ENCODE measurements around the gene DCLK1.

- TF ChIP-seq POLR2A (IDR thresholded peaks at IDR 0.05) = no peak
- TF ChIP-seq, protein P1, sequence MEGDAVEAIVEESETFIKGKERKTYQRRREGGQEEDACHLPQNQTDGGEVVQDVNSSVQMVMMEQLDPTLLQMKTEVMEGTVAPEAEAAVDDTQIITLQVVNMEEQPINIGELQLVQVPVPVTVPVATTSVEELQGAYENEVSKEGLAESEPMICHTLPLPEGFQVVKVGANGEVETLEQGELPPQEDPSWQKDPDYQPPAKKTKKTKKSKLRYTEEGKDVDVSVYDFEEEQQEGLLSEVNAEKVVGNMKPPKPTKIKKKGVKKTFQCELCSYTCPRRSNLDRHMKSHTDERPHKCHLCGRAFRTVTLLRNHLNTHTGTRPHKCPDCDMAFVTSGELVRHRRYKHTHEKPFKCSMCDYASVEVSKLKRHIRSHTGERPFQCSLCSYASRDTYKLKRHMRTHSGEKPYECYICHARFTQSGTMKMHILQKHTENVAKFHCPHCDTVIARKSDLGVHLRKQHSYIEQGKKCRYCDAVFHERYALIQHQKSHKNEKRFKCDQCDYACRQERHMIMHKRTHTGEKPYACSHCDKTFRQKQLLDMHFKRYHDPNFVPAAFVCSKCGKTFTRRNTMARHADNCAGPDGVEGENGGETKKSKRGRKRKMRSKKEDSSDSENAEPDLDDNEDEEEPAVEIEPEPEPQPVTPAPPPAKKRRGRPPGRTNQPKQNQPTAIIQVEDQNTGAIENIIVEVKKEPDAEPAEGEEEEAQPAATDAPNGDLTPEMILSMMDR (IDR thresholded peaks at IDR 0.05) = no peak
- TF ChIP-seq EP300 (IDR thresholded peaks at IDR 0.05) = no peak
Measured at GRCh38 chr13:36038785-36039555, 92.2 kb downstream of the DCLK1 start.
